Measurements from ENCODE around the gene TCF3.
"Not testable (repeated sequence)": the region's sequence is repeated elsewhere in the genome, so short reads cannot be mapped to it uniquely, and the experiment has no call there.

Gene TCF3

GRCh38 chr19:1650650-1651567 is 1.5 kb downstream of the TCF3 start:
- DNase-seq = peak; percentile 37

GRCh38 chr19:1649706-1650649 is 2.4 kb downstream of the TCF3 start:
- no peak for DNase-seq

DNA sequence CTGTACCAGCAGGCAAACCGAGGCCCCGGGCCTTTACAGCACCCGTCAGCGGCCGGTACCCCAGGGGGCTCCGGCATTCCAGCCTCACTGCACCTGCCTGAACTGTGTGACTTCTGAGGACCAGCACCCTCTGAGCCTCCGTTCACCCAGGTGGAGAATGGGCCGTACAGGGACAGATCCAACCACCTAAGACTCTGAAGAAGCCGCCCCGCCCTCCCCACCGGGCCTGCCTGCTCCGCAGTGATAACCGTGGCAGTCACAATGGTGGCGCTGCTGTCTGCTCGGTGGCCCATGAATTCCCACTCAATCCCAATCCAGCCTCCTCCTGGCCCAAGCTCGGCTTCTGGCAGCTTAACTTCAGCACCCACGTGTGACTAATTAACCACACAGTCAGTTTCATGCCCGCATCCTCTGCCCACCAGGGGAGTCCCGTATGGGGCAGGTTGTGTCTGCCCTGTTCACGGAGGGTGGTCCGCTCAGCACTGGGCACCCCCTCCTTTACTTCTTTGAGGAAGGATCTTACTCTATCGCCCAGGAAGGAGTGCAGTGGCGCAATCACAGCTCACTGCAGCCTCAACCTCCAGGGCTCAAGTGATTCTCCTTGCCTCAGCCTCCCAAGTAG is 3.4 kb downstream of the TCF3 start:
- DNase-seq = no peak

DNA sequence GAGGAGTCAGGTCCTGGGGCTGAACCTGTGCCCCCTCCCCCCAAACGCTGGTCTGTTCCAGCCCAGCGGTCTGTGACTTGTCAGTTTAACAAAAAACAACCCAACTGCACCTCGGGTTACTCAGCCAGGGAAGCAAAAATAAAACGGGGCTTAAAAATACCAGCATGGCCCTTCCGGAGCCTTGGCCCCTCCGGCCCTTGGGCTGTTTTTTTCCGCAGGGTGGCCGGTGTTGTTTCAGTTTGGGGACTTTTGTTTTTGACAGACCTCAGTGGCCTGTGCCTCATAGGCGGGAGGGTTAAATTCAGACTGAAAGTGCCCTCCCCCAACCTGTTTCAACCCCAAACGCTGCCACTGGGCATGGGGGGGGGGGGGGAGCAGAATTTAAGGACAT is 4.0 kb downstream of the TCF3 start:
- no peak for DNase-seq

DNA sequence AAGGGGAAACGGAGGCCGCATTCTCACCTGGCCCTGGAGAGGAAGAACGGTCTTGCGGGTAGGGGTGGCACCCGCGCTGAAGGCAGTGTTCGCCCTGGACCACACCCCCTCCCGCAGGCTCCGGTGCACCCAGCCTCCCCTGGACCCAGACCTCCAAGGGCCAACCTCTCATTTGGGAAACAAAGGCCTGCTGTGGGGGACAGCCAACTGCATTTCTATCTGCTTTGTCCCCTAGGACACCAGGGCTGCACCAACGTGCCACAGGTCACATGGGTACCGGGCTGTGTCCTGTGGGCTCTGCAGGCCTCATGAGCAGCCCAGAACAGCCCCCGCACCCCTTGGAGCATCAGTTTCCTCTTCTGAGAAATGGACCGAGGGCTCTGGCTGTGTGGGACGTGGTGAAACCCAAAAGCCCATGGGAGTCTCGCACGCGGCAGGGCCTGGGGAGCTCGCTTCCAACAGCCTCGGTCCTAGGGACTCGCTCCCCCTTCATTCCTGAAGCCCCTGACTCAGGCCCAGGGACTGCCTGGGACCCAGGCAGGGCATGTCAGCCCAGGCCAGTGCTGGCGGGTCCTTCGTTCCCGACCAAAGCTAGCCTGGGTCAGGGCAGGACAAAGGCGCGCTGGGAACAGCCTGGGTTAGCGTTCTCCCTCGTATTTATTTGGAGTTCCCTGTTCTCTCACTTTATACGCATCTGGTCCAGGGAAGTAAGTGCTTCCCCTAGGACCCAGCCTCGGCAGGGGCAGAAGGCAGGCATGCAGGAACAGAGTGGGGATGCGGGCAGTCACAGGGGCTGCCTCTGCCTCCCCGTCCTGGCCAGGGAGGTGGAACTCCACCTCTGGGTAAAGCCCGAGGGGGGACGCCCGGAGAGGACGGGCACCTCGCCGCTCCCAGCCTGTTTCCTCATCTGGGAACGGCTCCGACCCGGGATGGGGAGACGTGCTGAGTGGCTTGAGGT is 4.6 kb downstream of the TCF3 start:
- DNase-seq = no peak

DNA sequence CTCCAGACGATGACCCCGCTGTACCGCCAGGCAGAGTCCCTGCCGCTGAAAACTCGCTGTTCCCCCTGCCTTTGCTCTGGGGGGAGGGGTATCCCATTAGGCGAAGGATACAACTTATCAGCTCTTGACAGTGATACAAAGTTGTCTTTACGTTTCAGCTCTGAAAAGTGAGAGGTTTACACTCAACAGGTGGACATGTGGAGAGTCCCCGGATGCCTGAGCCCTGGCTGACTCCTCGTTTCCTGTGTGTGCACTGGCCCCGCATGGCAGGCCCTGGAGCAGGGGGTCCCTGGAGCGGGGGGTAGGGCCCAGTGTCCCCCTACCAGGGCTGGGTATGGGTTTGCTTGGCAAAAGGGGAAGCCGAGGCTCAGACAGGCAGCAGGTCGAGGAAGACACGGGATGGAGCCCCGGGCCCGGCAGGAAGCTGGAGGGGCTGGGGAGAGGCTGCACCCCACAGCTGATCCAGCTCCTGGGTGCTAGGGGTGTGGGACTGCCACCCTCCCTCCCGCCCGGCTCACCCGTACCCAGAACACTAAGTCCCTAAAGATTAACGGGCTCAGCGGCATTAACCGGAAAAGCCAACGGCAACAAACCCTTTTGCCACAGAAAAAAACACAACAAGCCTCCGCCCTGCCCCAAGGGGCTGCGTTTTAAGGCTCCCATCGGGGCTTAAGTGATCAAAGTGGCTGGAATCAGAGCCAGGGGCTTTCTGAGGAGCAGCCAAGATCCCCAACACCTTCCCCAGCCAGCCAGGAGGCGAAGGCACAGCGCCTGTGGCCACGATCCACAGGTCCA is 5.6 kb downstream of the TCF3 start:
- no peak for DNase-seq

DNA sequence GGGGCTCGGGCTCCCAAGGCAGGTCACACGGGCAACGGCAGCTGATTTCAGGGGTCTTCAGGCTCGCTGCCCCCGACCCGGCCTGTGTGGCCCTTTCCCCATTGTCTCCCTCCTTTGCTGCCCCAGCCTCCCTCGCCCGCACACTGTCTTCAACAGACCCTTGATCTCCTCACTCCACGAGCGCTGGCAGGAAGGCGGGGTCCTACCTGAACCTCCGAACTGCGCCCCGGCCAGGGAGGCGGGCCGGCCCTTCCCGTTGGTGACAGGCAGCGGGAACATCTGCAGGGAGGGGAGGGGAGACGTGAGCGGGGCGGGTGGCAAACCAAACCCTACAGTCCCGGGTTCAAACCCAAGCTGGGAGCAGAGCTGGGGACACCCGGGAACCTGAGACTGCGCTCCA is 6.3 kb downstream of the TCF3 start:
- no peak for DNase-seq

- no peak for DNase-seq
These were observed 7.1 kb downstream of the TCF3 start for GRCh38 chr19:1645299-1645698.

DNA sequence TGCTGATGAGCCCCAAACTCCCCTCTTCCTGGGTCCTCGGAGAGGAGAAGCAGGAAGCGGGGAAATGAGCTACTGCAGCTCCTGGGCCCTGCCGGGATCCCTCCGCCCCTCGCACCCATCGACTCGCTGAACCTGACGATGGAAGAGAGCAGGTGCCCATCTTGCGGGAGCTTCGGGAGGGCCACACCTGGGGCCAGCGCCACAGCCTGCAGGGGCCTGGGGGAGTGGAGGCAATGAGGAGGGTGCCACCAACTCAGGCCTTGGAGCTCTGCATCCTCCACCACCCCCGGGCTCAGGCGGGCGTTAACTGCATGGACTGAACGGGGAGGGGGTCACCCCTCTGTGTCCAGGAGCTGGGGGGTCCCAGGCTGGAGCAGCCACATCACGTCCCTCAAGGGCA is 8.3 kb downstream of the TCF3 start:
- DNase-seq = no peak

- DNase-seq = not testable (repeated sequence)
These were observed 11.4 kb downstream of the TCF3 start for GRCh38 chr19:1640893-1641448.

DNA sequence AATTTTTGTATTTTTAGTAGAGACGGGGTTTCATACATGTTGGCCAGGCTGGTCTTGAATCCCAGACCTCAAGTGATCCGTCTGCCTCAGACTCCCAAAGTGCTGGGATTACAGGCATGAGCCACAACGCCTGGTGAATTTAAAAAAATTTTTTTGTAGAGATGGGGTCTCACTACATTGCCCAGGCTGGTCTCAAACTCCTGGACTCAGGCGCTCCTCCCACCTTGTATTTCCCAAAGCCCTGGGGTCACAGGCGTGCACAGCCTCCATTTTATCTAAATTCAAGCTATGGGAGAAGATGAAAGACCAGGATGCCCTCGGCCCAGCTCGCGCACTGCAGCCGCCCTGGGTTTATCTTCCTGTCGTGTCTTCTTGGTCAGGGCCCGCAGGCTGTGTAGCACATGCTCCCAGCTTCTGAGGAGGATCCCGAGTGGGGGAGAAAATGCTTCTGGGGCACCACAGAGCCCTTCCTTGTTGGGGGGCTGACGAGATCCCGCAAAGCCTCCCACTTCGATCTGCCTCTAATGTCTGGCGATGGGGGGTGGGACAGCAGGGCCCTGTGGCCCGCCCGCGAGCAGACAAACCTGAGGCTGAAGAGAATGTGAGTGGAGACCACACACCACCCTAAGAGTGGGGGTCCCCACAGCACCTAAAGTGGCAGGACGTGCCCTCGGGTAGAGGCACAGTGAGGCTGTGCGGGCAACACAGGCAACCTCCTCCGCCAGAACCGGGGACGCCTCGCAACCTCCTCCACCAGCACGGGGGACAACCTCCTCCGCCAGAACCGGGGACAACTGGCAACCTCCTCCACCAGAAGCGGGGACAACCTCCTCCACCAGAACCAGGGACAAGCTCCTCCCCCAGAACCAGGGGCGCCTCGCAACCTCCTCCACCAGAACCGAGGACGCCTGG is 15.8 kb downstream of the TCF3 start:
- no peak for DNase-seq

GRCh38 chr19:1634938-1635243 is 17.5 kb downstream of the TCF3 start:
- DNase-seq = no peak

GRCh38 chr19:1634242-1634937 is 18.0 kb downstream of the TCF3 start:
- no peak for DNase-seq

DNA sequence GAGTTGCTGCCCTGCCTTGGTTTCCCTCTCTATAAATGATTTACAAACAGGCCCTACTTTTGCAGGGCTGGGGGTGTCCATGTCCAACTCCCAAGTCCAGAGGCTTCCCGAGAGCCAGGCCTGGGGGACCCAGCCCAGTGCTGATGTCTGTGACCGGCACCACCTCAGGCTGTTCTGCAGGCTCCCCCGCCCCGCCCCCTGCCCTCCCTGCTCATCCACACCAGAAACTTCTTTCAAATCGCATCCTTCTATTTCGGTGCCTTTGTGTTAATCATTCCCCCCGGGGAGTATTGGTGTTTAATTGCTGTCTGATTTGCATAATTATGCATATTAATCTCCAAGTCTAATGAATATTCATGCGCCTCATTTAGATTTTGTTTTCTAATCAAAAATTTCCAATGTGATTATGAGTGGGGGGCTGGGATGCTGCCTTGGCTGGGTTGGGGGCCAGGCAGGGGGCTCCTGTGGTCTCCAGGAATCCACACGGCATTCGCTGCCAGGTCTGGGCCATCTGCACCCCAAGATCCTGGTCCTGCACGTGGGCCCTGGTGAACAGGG is 19.1 kb downstream of the TCF3 start:
- no peak for DNase-seq

- DNase-seq = no peak
These were observed 19.8 kb downstream of the TCF3 start for GRCh38 chr19:1632462-1633268.

DNA sequence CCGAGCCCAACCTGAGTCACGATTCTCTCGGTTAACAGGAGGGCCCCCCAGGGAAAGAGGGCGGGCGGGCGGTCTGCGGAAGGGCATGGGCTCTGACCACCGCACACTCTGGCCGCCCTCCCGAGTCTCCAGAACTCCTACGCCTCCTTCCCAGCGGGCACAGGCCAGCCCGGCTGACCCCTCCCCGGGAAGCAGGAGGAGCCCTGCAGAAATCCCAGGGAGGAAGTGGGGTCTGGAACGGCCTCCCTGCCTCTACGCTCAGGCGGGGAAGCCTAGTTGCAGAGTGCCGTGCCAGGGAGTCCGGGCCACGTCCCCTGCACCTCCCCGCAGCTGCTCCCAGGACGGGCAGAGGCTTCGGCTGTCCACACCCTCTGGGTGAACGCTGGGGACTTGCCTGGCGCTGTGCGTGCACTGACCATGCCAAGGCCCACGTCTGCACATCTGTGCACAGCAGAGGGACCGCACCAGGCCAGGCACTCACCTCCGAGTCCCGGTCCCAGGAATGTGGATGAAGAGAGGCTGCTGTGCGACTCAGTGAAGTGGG is 20.8 kb downstream of the TCF3 start:
- no peak for DNase-seq

- no peak for DNase-seq
These were observed 21.6 kb downstream of the TCF3 start for GRCh38 chr19:1630811-1631210.

DNA sequence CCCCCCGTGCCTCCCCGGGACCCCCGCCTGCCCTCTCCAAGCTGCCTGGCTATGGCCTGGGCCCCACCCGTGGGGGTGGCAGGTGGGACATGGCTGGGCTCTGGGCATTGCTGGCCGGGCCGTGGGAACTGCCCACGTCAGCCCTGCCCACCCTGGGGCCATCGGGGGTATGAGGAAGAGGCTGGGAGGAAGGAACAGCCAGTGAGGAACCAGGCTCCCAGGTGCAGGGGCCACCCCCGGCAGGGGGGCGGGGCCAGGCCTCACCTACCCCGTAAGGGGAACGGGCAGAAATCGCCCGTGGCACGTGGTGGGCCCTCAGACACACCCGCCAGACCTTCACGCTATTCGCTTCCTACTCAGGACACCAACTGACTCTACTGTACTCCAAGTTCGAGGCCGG is 22.4 kb downstream of the TCF3 start:
- no peak for DNase-seq
